Measurements from ENCODE around the gene STARD3NL.

Gene STARD3NL

DNA sequence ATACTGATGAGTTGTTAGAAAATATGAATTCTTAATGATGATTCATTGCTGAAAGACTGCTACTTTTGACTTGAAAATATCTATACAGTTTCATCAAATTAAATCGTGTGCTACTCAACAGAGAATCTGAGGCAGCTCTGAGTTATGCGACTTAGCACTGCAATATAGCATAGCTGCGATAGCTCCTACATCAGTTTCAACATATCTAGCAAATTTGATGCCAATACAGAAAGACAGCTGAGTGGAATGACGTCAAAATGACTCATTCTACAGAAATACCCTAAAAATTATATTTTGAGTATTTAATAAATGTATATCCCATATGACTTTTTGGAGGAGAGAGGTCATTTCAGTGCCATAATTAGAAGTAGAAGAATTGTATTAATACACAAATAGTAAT, 96.4 kb downstream of the STARD3NL start:
- TF ChIP-seq, protein P1, sequence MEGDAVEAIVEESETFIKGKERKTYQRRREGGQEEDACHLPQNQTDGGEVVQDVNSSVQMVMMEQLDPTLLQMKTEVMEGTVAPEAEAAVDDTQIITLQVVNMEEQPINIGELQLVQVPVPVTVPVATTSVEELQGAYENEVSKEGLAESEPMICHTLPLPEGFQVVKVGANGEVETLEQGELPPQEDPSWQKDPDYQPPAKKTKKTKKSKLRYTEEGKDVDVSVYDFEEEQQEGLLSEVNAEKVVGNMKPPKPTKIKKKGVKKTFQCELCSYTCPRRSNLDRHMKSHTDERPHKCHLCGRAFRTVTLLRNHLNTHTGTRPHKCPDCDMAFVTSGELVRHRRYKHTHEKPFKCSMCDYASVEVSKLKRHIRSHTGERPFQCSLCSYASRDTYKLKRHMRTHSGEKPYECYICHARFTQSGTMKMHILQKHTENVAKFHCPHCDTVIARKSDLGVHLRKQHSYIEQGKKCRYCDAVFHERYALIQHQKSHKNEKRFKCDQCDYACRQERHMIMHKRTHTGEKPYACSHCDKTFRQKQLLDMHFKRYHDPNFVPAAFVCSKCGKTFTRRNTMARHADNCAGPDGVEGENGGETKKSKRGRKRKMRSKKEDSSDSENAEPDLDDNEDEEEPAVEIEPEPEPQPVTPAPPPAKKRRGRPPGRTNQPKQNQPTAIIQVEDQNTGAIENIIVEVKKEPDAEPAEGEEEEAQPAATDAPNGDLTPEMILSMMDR (IDR thresholded peaks at IDR 0.05; ENCODE audit: low read length, missing control alignments): no peak
- H3K4me3 ChIP-seq (replicated peaks; ENCODE audit: low read depth, low read length): no peak overlapping the region
- DNase-seq (ENCODE audit: low read depth): peak; percentile 5

GRCh38 chr7:38274927-38275620, 97.0 kb downstream of the STARD3NL start:
- DNase-seq (ENCODE audit: low read depth): no peak
- TF ChIP-seq, protein P1 (IDR thresholded peaks at IDR 0.05; ENCODE audit: low read length, missing control alignments): no peak
- no peak overlapping the region for H3K4me3 ChIP-seq (replicated peaks; ENCODE audit: low read depth, low read length)

DNA sequence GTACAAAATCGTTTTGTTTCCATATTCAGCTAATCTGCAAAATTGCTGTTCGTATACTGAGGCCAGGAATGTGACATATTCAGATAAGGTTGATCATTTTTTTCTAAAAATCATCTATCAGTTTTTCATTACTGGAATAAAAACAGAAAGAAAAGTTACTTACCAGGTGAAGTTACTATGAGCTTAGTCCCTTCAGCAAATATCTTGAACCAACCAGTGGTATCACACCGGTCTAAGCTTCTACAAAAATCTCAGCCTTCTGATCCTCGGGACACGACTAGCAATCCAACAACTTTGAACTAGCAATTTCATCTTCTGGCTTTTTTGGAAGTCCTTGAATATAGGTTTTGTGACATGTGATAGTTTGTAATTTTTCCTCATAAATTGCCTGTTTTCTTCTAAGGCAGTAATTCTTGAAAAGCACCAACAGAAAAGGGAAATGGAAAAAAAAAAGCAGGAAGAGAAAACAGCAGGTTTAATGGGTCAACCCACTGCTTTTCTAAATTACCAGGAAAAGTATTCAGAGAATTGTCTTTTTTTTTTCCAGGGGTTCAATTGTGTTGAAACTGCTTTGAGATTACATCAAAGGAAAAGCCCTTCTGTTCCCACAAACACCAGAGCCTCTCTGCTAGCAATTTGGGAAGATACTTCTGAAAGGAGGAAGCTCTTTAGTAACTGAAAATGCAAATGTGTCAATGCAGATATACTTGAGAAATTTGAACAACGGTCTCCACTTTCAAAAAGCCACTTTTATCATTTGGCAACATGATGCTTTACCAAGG, 98.2 kb downstream of the STARD3NL start:
- no peak overlapping the region for H3K4me3 ChIP-seq (replicated peaks; ENCODE audit: low read depth, low read length)
- no peak for DNase-seq (ENCODE audit: low read depth)
- TF ChIP-seq, protein P1 (IDR thresholded peaks at IDR 0.05; ENCODE audit: low read length, missing control alignments): no peak

DNA sequence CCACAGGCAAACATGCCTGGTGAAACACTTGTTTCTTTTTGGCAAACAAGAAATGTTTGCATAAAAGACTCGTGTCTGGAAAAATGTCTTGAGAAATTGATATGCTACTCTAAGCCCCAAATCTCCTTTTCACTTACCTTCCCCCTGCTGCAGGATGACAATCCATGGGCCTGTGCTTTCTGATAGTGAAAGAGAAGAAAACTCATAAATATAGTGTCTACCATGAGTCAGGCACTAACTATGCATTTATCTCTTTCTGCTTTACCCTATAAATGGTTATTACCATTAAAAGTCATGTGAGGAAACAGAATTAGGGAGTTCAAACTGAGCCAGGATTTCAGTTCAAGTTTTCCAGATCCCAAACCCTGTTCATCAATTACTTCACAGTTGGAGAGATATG, 102.0 kb downstream of the STARD3NL start:
- TF ChIP-seq, protein P1 (IDR thresholded peaks at IDR 0.05; ENCODE audit: low read length, missing control alignments): no peak
- no peak overlapping the region for H3K4me3 ChIP-seq (replicated peaks; ENCODE audit: low read depth, low read length)
- DNase-seq (ENCODE audit: low read depth): no peak
